ENCODE data around the gene PDHB. TPM values are rescaled to one million over a fixed set of nuclear protein-coding genes. Genes with fewer than 3 reads are reported as not detected.

PDHB gene
- total and polyA plus RNA-seq, 4 donors = 47.8 to 92.1 (median 60.6) TPM

- TF ChIP-seq REST (IDR thresholded peaks at IDR 0.05) = no peak
- no peak for TF ChIP-seq HNF4G (IDR thresholded peaks at IDR 0.05)
- no peak for TF ChIP-seq FOXA1 (IDR thresholded peaks at IDR 0.05)
- no peak for TF ChIP-seq JUND (IDR thresholded peaks at IDR 0.05)
- no peak for TF ChIP-seq GABPA (IDR thresholded peaks at IDR 0.05 in 1 of 2, conservative IDR thresholded peaks at IDR 0.05 in 1 of 2)
Observed at GRCh38 chr3:58379351-58380073, 54.1 kb downstream of the PDHB start (continued).

- no peak overlapping the region for H3K9ac ChIP-seq (ENCODE audit: low read depth in 1 of 2, low read length in 2 of 2)
- H3K9me3 ChIP-seq (ENCODE audit: control insufficient read depth in 4 of 4, low read length in 3 of 4) = no peaks in the 10 kb centered on the region
- DNase-seq (ENCODE audit: low spot score) = no peak
- peaks cover 0 to 10% (median 5%) of the 10 kb centered on the region in 4 donors for H3K4me1 ChIP-seq (ENCODE audit: control insufficient read depth in 4 of 4, insufficient read depth in 4 of 4, low read length in 3 of 4)
- no peaks in the 10 kb centered on the region for H3K36me3 ChIP-seq (ENCODE audit: control insufficient read depth in 4 of 4, insufficient read depth in 3 of 4, low read depth in 1 of 4, low read length in 3 of 4)
- TF ChIP-seq HNF4A (conservative IDR thresholded peaks at IDR 0.05) (no peak), JUND (IDR thresholded peaks at IDR 0.05) (no peak), RAD21 (IDR thresholded peaks at IDR 0.05) (no peak), FOXA1 (IDR thresholded peaks at IDR 0.05) (no peak), ATF3 (IDR thresholded peaks at IDR 0.05) (no peak), RXRA (IDR thresholded peaks at IDR 0.05) (no peak), FOXA2 (IDR thresholded peaks at IDR 0.05) (no peak), REST (IDR thresholded peaks at IDR 0.05) (no peak), GABPA (IDR thresholded peaks at IDR 0.05 in 1 of 2, conservative IDR thresholded peaks at IDR 0.05 in 1 of 2) (no peak), EGR1 (IDR thresholded peaks at IDR 0.05; ENCODE audit: low read depth in 2 of 2) (no peak), SP1 (IDR thresholded peaks at IDR 0.05) (no peak), NR2F2 (IDR thresholded peaks at IDR 0.05) (no peak), TAF1 (conservative IDR thresholded peaks at IDR 0.05) (no peak)
- WGBS = 85% methylated on average over 4 of the region's 4 CpGs
- H3K27ac ChIP-seq (ENCODE audit: low read depth in 1 of 2, low read length in 2 of 2) = no peak overlapping the region
- no peaks in the 10 kb centered on the region for H3K27me3 ChIP-seq (ENCODE audit: control insufficient read depth in 4 of 4, insufficient read depth in 4 of 4, low read length in 3 of 4)
- no peak overlapping the region for H3K4me3 ChIP-seq (ENCODE audit: low read depth in 1 of 3, low read length in 3 of 3)
Observed at GRCh38 chr3:58377750-58378149, 55.9 kb downstream of the PDHB start.

Other genes with a start within 250 kb of the PDHB start
- 100 to 1,000 TPM in 1 of 2 donors, 10 to 100 TPM in 1; 76.1 to 162 TPM for gene DNASE1L3, start 222.9 kb downstream of the PDHB start, total RNA-seq
- gene DNASE1L3, start 222.9 kb downstream of the PDHB start, polyA plus RNA-seq = 100 to 1,000 TPM in 1 of 2 donors, 10 to 100 TPM in 1; 94.5 to 201 TPM
- gene ABHD6, start 196.0 kb downstream of the PDHB start, total RNA-seq = 10 to 100 TPM; 19.8 to 60.9 TPM
- gene ABHD6, start 196.0 kb downstream of the PDHB start, polyA plus RNA-seq = 10 to 100 TPM; 36.5 to 40.1 TPM
- gene RPP14, start 127.6 kb downstream of the PDHB start, total RNA-seq = 10 to 100 TPM in 1 of 2 donors, 1 to 10 TPM in 1; 9.2 to 13.7 TPM
- 10 to 100 TPM in 1 of 2 donors, 1 to 10 TPM in 1; 7.4 to 10.9 TPM for gene RPP14, start 127.6 kb downstream of the PDHB start, polyA plus RNA-seq
- 10 to 100 TPM in 1 of 2 donors, 1 to 10 TPM in 1; 7.4 to 14.8 TPM for gene HTD2, start 127.3 kb downstream of the PDHB start, total RNA-seq
- 10 to 100 TPM in 1 of 2 donors, 1 to 10 TPM in 1; 6.6 to 14.6 TPM for gene HTD2, start 127.3 kb downstream of the PDHB start, polyA plus RNA-seq
- 10 to 100 TPM; 11.3 to 14.0 TPM for gene PXK, start 100.9 kb downstream of the PDHB start, total RNA-seq
- 10 to 100 TPM in 1 of 2 donors, 1 to 10 TPM in 1; 6.0 to 15.9 TPM for gene PXK, start 100.9 kb downstream of the PDHB start, polyA plus RNA-seq
- 10 to 100 TPM; 10.7 to 13.8 TPM for gene KCTD6, start 58.3 kb upstream of the PDHB start, total RNA-seq
- gene KCTD6, start 58.3 kb upstream of the PDHB start, polyA plus RNA-seq = 10 to 100 TPM in 1 of 2 donors, 1 to 10 TPM in 1; 6.5 to 10.0 TPM
- gene ACOX2, start 103.4 kb upstream of the PDHB start, total RNA-seq = 100 to 1,000 TPM in 1 of 2 donors, 10 to 100 TPM in 1; 74.3 to 179 TPM
- 100 to 1,000 TPM; 104 to 214 TPM for gene ACOX2, start 103.4 kb upstream of the PDHB start, polyA plus RNA-seq
- 1 to 10 TPM in 1 of 2 donors, under 1 TPM in 1; 0.05 to 1.3 TPM for gene FAM107A, start 143.6 kb upstream of the PDHB start, total RNA-seq
- gene FAM107A, start 143.6 kb upstream of the PDHB start, polyA plus RNA-seq = 1 to 10 TPM; 1.5 to 4.7 TPM
- not detected for gene FAM3D, start 232.9 kb upstream of the PDHB start, total RNA-seq
- gene FAM3D, start 232.9 kb upstream of the PDHB start, polyA plus RNA-seq = under 1 TPM in 1 of 2 donors, not detected in 1; 0.09 TPM

All from liver (tissue), 9 donors.